BLaER1 (cell line): ENCODE results near the gene LZIC.

Experiments used
- H3K27ac ChIP-seq: shearing (Covaris generic); formaldehyde crosslinking; 2 replicates; pipeline ENCODE4 v1.8.1; 2022
- H3K27me3 ChIP-seq: shearing (Covaris generic); formaldehyde crosslinking; 2 replicates; pipeline ENCODE4 v1.8.1; 2022
- H3K36me3 ChIP-seq: shearing (Covaris generic); formaldehyde crosslinking; 2 replicates; pipeline ENCODE4 v1.8.1; 2022
- H3K4me1 ChIP-seq: shearing (Covaris generic); formaldehyde crosslinking; 2 replicates; pipeline ENCODE4 v1.8.1; 2022
- H3K4me2 ChIP-seq: shearing (Covaris generic); formaldehyde crosslinking; 2 replicates; pipeline ENCODE4 v1.8.1; 2022
- H3K4me3 ChIP-seq: shearing (Covaris generic); formaldehyde crosslinking; 2 replicates; pipeline ENCODE4 v1.8.1; 2022
- H3K9ac ChIP-seq: shearing (Covaris generic); formaldehyde crosslinking; 2 replicates; pipeline ENCODE4 v1.8.1; 2022
- H3K9me3 ChIP-seq: shearing (Covaris generic); formaldehyde crosslinking; 2 replicates; pipeline ENCODE4 v1.8.1; 2022
- H4K20me1 ChIP-seq: shearing (Covaris generic); formaldehyde crosslinking; 2 replicates; pipeline ENCODE4 v1.8.1; 2022
- Cebpa-rat ChIP-seq: shearing (Covaris generic); IDR thresholded peaks from 2 replicates; pipeline ENCODE4 v1.8.1; 2022

The LZIC gene

GRCh38 chr1:9902060-9902452 lies 41.1 kb downstream of the LZIC start:
- Histone ChIP-seq H3K4me1 (peaks cover 24% of the 10 kb centered on the region), H3K9ac (no peak overlapping the region), H3K9me3 (no peaks in the 10 kb centered on the region), H3K27me3 (no peaks in the 10 kb centered on the region), H4K20me1 (peaks cover 5% of the 10 kb centered on the region; the same call in 1 of the 2 replicates), H3K4me3 (no peak overlapping the region), H3K4me2 (no peak overlapping the region), H3K27ac (no peak overlapping the region), H3K36me3 (no peaks in the 10 kb centered on the region)
- TF ChIP-seq Cebpa-rat: no peak

- no peak for TF ChIP-seq Cebpa-rat
- H3K4me3 ChIP-seq: no peak overlapping the region
- peak overlapping the region; percentile 40; the same call in 1 of the 2 replicates for H3K27ac ChIP-seq
- H3K9me3 ChIP-seq: no peaks in the 10 kb centered on the region
- peaks cover 5% of the 10 kb centered on the region; the same call in 1 of the 2 replicates for H4K20me1 ChIP-seq
- no peaks in the 10 kb centered on the region for H3K36me3 ChIP-seq
- H3K4me1 ChIP-seq: peaks cover 24% of the 10 kb centered on the region
- no peaks in the 10 kb centered on the region for H3K27me3 ChIP-seq
- no peak overlapping the region for H3K9ac ChIP-seq
- H3K4me2 ChIP-seq: peak overlapping the region; percentile 81
Observed at GRCh38 chr1:9901148-9902059, 41.8 kb downstream of the LZIC start.

GRCh38 chr1:9900142-9901043 lies 42.8 kb downstream of the LZIC start:
- H3K27me3 ChIP-seq: no peaks in the 10 kb centered on the region
- peak overlapping the region; percentile 40 for H3K27ac ChIP-seq
- peak overlapping the region; percentile 25; the same call in 1 of the 2 replicates for H3K9ac ChIP-seq

GRCh38 chr1:9894115-9894514 lies 49.1 kb downstream of the LZIC start:
- H3K36me3 ChIP-seq: no peaks in the 10 kb centered on the region
- H3K4me3 ChIP-seq: no peak overlapping the region
- peak overlapping the region; percentile 86 for H3K4me2 ChIP-seq
- peaks cover 58% of the 10 kb centered on the region for H3K4me1 ChIP-seq
- no peaks in the 10 kb centered on the region for H3K9me3 ChIP-seq
- TF ChIP-seq Cebpa-rat: no peak
- no peak overlapping the region; the same call in 1 of the 2 replicates for H3K9ac ChIP-seq
- no peak overlapping the region for H3K27ac ChIP-seq
- H4K20me1 ChIP-seq: peaks cover 12% of the 10 kb centered on the region
- H3K27me3 ChIP-seq: no peaks in the 10 kb centered on the region

More at GRCh38 chr1:9900142-9901043, 42.8 kb downstream of the LZIC start:
- H3K4me3 ChIP-seq: peak overlapping the region; percentile 45; the same call in 1 of the 2 replicates
- H3K9me3 ChIP-seq: no peaks in the 10 kb centered on the region
- peaks cover 24% of the 10 kb centered on the region for H3K4me1 ChIP-seq
- TF ChIP-seq Cebpa-rat: no peak
- peak overlapping the region; percentile 81 for H3K4me2 ChIP-seq
- H3K36me3 ChIP-seq: no peaks in the 10 kb centered on the region
- peaks cover 5% of the 10 kb centered on the region; the same call in 1 of the 2 replicates for H4K20me1 ChIP-seq

- H4K20me1 ChIP-seq: peaks cover 17% of the 10 kb centered on the region
- peak overlapping the region; percentile 35 for H3K9ac ChIP-seq
- no peak for TF ChIP-seq Cebpa-rat
- peak overlapping the region; percentile 60 for H3K27ac ChIP-seq
- peak overlapping the region; percentile 40 for H3K4me3 ChIP-seq
- no peaks in the 10 kb centered on the region for H3K36me3 ChIP-seq
- H3K4me2 ChIP-seq: peak overlapping the region; percentile 86
- H3K9me3 ChIP-seq: no peaks in the 10 kb centered on the region
- peaks cover 66% of the 10 kb centered on the region for H3K4me1 ChIP-seq
- no peaks in the 10 kb centered on the region for H3K27me3 ChIP-seq
Observed at GRCh38 chr1:9892563-9893528, 50.3 kb downstream of the LZIC start.

- H3K27ac ChIP-seq: no peak overlapping the region
- H3K4me2 ChIP-seq: peak overlapping the region; percentile 86
- H3K27me3 ChIP-seq: no peaks in the 10 kb centered on the region
- H3K4me3 ChIP-seq: no peak overlapping the region
- peaks cover 66% of the 10 kb centered on the region for H3K4me1 ChIP-seq
- H3K9ac ChIP-seq: no peak overlapping the region
- H3K9me3 ChIP-seq: no peaks in the 10 kb centered on the region
- H3K36me3 ChIP-seq: peaks cover 6% of the 10 kb centered on the region; the same call in 1 of the 2 replicates
- TF ChIP-seq Cebpa-rat: no peak
- peaks cover 29% of the 10 kb centered on the region for H4K20me1 ChIP-seq
Observed at GRCh38 chr1:9891207-9891606, 52.0 kb downstream of the LZIC start.

GRCh38 chr1:9890224-9890731 lies 52.9 kb downstream of the LZIC start:
- H3K27ac ChIP-seq: peak overlapping the region; percentile 19; the same call in 1 of the 2 replicates
- no peak overlapping the region for H3K4me3 ChIP-seq
- H3K9me3 ChIP-seq: no peaks in the 10 kb centered on the region
- 0 out of 2 replicates have a peak overlapping the region, but pooled peaks have one; percentile 31 for H3K9ac ChIP-seq
- H3K4me1 ChIP-seq: peaks cover 66% of the 10 kb centered on the region
- no peaks in the 10 kb centered on the region for H3K27me3 ChIP-seq
- peaks cover 6% of the 10 kb centered on the region; the same call in 1 of the 2 replicates for H3K36me3 ChIP-seq
- H3K4me2 ChIP-seq: peak overlapping the region; percentile 86
- TF ChIP-seq Cebpa-rat: no peak
- peaks cover 35% of the 10 kb centered on the region for H4K20me1 ChIP-seq

GRCh38 chr1:9889411-9889810 lies 53.8 kb downstream of the LZIC start:
- H3K27ac ChIP-seq: no peak overlapping the region; the same call in 1 of the 2 replicates
- no peaks in the 10 kb centered on the region for H3K9me3 ChIP-seq
- no peaks in the 10 kb centered on the region for H3K27me3 ChIP-seq
- H4K20me1 ChIP-seq: peaks cover 43% of the 10 kb centered on the region
- peaks cover 6% of the 10 kb centered on the region; the same call in 1 of the 2 replicates for H3K36me3 ChIP-seq
- H3K4me3 ChIP-seq: no peak overlapping the region
- H3K9ac ChIP-seq: no peak overlapping the region
- peaks cover 61% of the 10 kb centered on the region for H3K4me1 ChIP-seq
- no peak for TF ChIP-seq Cebpa-rat
- peak overlapping the region; percentile 86 for H3K4me2 ChIP-seq
